Smooth muscle cell (in vitro differentiated cells): Measurements from ENCODE around the gene GPC3. TPM values are rescaled to one million over a fixed set of nuclear protein-coding genes. Genes with fewer than 3 reads are reported as not detected.

ENCODE experiments used
- DNase-seq: peaks from one replicate; lab custom pipeline; 2025; ENCODE audit not compliant: unreplicated experiment; lab: John Stamatoyannopoulos, UW
- H2AFZ ChIP-seq: fragments of 200-600 bp; sonication (generic); 2 replicates; pipeline ENCODE4 v1.6.0; 2016; ENCODE audit warnings: antibody characterized with exemption, low read depth, mild to moderate bottlenecking
- H3F3A ChIP-seq: fragments of 200-600 bp; sonication (generic); 2 replicates; pipeline ENCODE4 v1.6.0; 2017; ENCODE audit warnings: antibody characterized with exemption, low read depth
- H3K27ac ChIP-seq: fragments of 200-600 bp; sonication (generic); 2 replicates; pipeline ENCODE4 v1.5.1; 2016; ENCODE audit warnings: low read depth, mild to moderate bottlenecking
- H3K27me3 ChIP-seq: fragments of 200-600 bp; sonication (generic); 2 replicates; pipeline ENCODE4 v1.6.1; 2016; ENCODE audit warnings: low read depth, mild to moderate bottlenecking
- H3K36me3 ChIP-seq: fragments of 200-600 bp; sonication (generic); 2 replicates; pipeline ENCODE4 v1.5.1; 2016; ENCODE audit warnings: low read depth
- H3K4me1 ChIP-seq: fragments of 200-600 bp; sonication (generic); 2 replicates; pipeline ENCODE4 v1.5.1; 2016; ENCODE audit warnings: low read depth
- H3K4me2 ChIP-seq: fragments of 200-600 bp; sonication (generic); 2 replicates; pipeline ENCODE4 v1.6.0; 2016; ENCODE audit warnings: mild to moderate bottlenecking
- H3K4me3 ChIP-seq: fragments of 200-600 bp; sonication (generic); 2 replicates; pipeline ENCODE4 v1.5.1; 2016; ENCODE audit warnings: mild to moderate bottlenecking
- H3K79me2 ChIP-seq: fragments of 200-600 bp; sonication (generic); 2 replicates; pipeline ENCODE4 v1.6.0; 2016; ENCODE audit warnings: low read depth, mild to moderate bottlenecking
- H3K9ac ChIP-seq: fragments of 200-600 bp; sonication (generic); 2 replicates; pipeline ENCODE4 v1.6.0; 2016; ENCODE audit warnings: low read depth
- H3K9me3 ChIP-seq: fragments of 200-600 bp; sonication (generic); replicated peaks from 2 replicates; pipeline ENCODE4 v1.5.1; 2016; ENCODE audit warnings: low read depth
- H4K20me1 ChIP-seq: fragments of 200-600 bp; sonication (generic); 2 replicates; pipeline ENCODE4 v1.6.0; 2016; ENCODE audit warnings: low read depth
- CTCF ChIP-seq: fragments of 200-600 bp; sonication (generic); IDR thresholded peaks from 2 replicates; pipeline ENCODE4 v1.5.1; 2017; ENCODE audit warnings: borderline replicate concordance, mild to moderate bottlenecking, antibody characterized with exemption; ENCODE audit not compliant: insufficient read depth, poor library complexity, severe bottlenecking
- WGBS: methylation state at CpG from one replicate; pipeline ENCODE4 v1.1.7; 2016; ENCODE audit warnings: low lambda C conversion rate; 5-methylcytosine and 5-hydroxymethylcytosine counted together
- polyA plus RNA-seq: library from polyadenylated mRNA; unstranded; fragments of >200 nt; fragmentation: Nextera tagmentation; extraction: Ambion mirVana; gene quantifications from 2 replicates; pipeline ENCODE4 v1.2.1, GENCODE V29; 2016
- total RNA-seq: library from RNA; depleted of rRNA; stranded (reverse); fragments of >200 nt; gene quantifications from 2 replicates; pipeline ENCODE4 v1.2.3, GENCODE V29; 2014

The GPC3 gene
- total and polyA plus RNA-seq, 2 experiments from 2014 or later = 120 to 191 TPM

- Histone ChIP-seq H3K4me2 (peak overlapping the region; percentile 77), H3K36me3 (no peaks in the 10 kb centered on the region), H3K79me2 (no peaks in the 10 kb centered on the region), H3K9ac (no peak overlapping the region), H3K4me1 (peaks cover 8% of the 10 kb centered on the region), H3K27me3 (no peaks in the 10 kb centered on the region), H3F3A (no peaks in the 10 kb centered on the region), H2AFZ (peak overlapping the region; percentile 82), H3K27ac (no peak overlapping the region), H3K9me3 (no peaks in the 10 kb centered on the region), H3K4me3 (peak overlapping the region; percentile 41), H4K20me1 (no peaks in the 10 kb centered on the region)
- TF ChIP-seq CTCF = no peak
- 71% methylated on average over 5 of the region's 5 CpGs for WGBS
- no peak for DNase-seq
These were observed 40.7 kb upstream of the GPC3 start for GRCh38 chrX:134025986-134026545.

GRCh38 chrX:134024686-134025377, 39.4 kb upstream of the GPC3 start:
- DNase-seq = no peak
- no peak overlapping the region for H2AFZ ChIP-seq
- H3K9me3 ChIP-seq = no peaks in the 10 kb centered on the region
- H3K27me3 ChIP-seq = no peaks in the 10 kb centered on the region
- H3K36me3 ChIP-seq = no peaks in the 10 kb centered on the region
- H3K4me2 ChIP-seq = no peak overlapping the region
- no peak overlapping the region for H3K27ac ChIP-seq
- H4K20me1 ChIP-seq = no peaks in the 10 kb centered on the region
- H3K4me1 ChIP-seq = peaks cover 8% of the 10 kb centered on the region
- H3K9ac ChIP-seq = no peak overlapping the region
- H3K4me3 ChIP-seq = no peak overlapping the region
- no peaks in the 10 kb centered on the region for H3K79me2 ChIP-seq
- no peak for TF ChIP-seq CTCF
- no peaks in the 10 kb centered on the region for H3F3A ChIP-seq

GRCh38 chrX:134023851-134024281, 38.5 kb upstream of the GPC3 start:
- Histone ChIP-seq H3K36me3 (no peaks in the 10 kb centered on the region), H3K4me3 (no peak overlapping the region)
- 42% methylated on average over 4 of the region's 4 CpGs for WGBS

More at GRCh38 chrX:134023851-134024281, 38.5 kb upstream of the GPC3 start:
- Histone ChIP-seq H2AFZ (peak overlapping the region; percentile 78), H3K9me3 (no peaks in the 10 kb centered on the region), H3K79me2 (no peaks in the 10 kb centered on the region), H3K27me3 (no peaks in the 10 kb centered on the region), H4K20me1 (no peaks in the 10 kb centered on the region), H3K9ac (no peak overlapping the region), H3K4me2 (no peak overlapping the region), H3K4me1 (peaks cover 8% of the 10 kb centered on the region), H3K27ac (no peak overlapping the region), H3F3A (no peaks in the 10 kb centered on the region)
- no peak for DNase-seq
- TF ChIP-seq CTCF = no peak
